ENCODE data around the gene ANKS1A.
"Not testable (repeated sequence)": the region's sequence is repeated elsewhere in the genome, so short reads cannot be mapped to it uniquely, and the experiment has no call there.

The ANKS1A gene

DNA sequence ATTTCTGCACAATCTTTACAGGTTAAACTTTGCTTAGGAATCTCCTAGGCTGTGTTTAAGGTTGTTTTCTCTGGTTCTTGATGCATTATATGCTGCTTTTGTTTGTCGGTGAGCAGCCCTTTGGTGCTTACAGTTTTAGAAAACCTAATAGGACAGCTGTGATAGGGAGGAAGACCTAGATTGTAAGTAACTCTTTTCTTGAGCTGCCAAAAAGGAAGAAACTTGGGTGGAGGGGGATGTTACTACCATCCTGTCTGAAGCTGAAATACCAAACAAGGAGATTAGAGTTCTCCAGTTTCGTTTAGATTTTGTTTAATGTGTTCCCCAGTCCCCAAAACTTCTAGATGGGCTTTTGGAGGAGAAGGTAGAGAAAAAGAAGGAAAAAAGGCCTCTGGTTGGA lies 72.0 kb downstream of the ANKS1A start:
- DNase-seq = no peak

- DNase-seq = no peak
These were observed 72.5 kb downstream of the ANKS1A start for GRCh38 chr6:34961574-34961973.

- no peak for DNase-seq
These were observed 75.5 kb downstream of the ANKS1A start for GRCh38 chr6:34964564-34964963.

- DNase-seq = no peak
These were observed 78.4 kb downstream of the ANKS1A start for GRCh38 chr6:34967461-34967860.

- DNase-seq = no peak
These were observed 80.7 kb downstream of the ANKS1A start for GRCh38 chr6:34969662-34970265.

- DNase-seq = no peak
These were observed 81.4 kb downstream of the ANKS1A start for GRCh38 chr6:34970488-34970887.

- no peak for DNase-seq
These were observed 81.9 kb downstream of the ANKS1A start for GRCh38 chr6:34970957-34971356.

- no peak for DNase-seq
These were observed 84.6 kb downstream of the ANKS1A start for GRCh38 chr6:34973547-34974248.

GRCh38 chr6:34974249-34974642 lies 85.2 kb downstream of the ANKS1A start:
- no peak for DNase-seq

DNA sequence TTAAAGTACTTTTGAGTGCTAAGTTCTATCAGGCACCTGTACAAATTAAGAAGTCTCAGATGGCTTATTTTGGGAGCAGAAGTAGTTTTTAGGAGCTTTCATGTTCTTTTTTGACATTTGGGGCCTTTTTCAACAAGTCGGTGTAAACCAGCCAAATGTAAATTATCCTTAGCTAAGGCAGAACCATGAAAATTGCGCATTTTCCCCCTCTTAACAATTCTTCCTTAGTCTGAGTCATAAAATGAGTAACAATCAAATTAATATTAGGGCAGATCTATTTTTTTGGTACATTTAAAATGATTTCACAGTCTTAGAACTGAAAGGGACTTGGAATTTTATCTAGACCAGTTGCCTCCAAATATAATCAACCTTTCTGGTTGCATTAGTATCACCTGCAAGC lies 87.2 kb downstream of the ANKS1A start:
- DNase-seq = no peak

DNA sequence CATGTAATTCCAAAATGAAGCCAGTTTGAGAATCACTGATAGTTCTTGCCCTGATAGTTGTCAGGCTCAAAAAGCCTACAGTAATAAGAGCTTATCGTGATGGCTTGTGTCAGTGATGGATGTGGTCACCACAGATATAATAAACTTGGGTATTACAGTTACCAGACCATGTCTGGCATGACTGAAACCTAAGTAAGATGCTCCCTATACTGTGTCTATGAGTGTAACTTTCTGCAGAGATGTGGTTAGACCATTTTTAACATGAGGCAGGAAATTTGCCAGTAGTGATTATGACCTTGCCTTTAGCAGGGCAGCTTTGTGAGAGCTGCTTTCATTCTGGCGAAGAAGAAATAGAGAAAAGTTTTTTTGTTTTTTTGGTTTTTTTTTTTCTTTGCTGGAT lies 90.2 kb downstream of the ANKS1A start:
- DNase-seq = no peak

DNA sequence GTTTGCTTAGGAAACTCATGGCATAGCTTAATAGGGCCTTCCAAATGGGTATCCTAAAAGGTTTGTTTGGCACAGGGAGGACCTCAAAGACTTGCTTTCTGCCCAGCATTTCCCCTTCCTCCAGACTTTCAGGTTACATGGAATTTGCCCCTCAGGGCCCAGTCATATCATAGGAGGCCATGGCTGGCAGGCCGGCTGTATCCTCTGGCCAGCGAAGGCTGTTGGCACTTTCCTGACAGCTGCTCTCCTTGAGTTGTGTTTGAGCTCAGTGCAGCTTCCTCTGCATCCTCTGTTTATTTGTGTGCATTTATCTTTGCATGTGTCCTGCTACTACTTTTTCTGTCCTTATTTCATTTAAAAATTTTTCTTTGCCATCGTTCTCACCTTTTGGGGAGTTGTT lies 90.9 kb downstream of the ANKS1A start:
- DNase-seq = no peak

- no peak for DNase-seq
These were observed 92.3 kb downstream of the ANKS1A start for GRCh38 chr6:34981366-34981765.

DNA sequence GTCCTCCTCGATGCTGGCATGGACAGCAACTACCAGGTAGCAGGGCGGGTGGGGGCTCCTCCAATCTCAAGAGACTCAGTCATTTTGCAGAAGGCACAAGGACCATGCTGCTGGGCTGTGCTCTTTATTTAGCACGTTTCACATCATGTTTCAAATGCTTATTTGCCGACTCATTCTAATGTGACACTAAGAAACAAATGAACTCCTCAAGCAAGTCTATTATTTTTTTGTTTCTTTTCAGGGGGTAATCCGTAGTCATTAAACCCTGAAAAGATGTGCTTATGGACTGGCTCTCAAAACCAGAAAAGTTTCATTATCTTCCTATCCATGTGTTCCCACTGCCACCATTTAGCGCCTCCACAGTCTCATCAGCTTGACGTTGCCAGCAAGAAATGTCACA lies 92.9 kb downstream of the ANKS1A start:
- no peak for DNase-seq

DNA sequence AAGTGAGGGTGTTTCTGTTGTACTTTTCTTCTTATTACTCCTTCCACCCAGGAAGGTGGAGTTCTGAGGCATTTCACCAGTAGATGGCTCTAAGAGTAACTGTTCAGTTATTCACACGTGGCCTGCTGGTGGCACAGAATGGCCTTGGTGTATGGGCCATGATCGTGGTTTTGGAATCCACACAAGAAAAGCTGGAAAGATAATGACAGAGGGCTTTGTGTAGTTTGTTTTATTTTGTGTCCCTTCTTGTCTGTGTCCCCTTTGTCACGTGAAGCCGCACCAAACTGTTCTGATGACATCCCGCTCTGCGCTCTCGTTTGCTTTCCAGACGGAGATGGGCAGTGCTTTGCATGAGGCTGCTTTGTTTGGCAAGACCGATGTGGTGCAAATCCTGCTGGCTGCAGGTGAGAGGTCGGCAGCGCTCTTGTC lies 93.4 kb downstream of the ANKS1A start:
- DNase-seq = no peak

DNA sequence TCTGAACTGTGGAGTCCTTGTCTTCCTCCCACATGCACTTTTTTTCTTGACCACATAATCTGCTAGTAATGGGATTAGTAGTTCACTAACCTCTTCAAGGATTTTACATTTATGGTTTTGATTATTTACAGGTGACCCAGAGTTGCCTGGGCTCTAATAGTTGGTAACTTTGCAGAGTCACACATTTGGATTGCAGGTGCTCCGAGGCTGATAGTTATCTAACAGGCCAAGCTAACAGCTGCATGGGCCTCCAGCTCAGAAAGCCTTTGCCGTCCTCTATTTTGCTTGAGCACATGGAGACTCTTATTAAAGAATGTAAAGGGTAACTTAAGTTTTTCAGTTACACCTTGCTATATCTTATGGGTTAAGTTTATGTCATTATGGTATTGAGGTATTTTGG lies 95.4 kb downstream of the ANKS1A start:
- no peak for DNase-seq

DNA sequence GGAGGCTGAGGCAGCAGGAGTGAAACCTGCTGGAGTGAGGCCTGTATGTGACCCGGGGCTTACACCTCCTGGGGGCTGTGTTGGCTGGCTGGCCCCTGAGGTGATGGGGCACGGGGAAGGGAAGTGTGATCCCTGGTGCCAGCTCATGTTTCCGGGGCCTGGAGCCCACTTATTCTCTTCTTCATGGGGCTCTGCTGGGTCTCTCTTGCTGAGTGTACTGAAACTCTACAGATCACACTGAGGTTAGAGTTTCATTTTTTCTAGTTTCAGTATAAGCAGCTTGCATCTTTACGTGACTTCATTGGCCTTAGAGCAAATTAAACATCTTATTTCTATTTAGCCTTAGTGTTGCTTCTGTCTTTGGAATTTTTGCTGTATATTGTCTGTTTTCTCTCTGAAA lies 96.2 kb downstream of the ANKS1A start:
- DNase-seq = no peak

DNA sequence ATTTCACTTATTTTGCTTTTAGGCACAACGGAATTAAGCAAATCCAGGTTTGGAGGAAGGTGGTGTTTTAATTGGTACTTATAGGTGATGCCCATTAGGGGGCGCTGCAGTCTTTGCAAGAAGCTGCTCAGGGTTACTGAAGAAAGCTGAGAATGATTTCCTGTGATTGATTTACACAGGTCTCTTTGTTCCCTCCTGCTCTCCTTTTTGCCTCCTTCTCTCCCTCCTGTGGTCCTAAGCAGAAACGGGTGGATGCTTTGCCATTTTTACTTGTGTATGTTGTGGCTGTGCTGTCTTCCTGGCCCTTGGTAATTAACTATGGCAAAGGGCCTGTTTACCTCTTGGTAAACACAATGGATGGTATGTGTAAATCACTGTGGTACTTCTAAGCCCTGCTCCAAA lies 97.8 kb downstream of the ANKS1A start:
- peak; percentile 80 for DNase-seq

DNA sequence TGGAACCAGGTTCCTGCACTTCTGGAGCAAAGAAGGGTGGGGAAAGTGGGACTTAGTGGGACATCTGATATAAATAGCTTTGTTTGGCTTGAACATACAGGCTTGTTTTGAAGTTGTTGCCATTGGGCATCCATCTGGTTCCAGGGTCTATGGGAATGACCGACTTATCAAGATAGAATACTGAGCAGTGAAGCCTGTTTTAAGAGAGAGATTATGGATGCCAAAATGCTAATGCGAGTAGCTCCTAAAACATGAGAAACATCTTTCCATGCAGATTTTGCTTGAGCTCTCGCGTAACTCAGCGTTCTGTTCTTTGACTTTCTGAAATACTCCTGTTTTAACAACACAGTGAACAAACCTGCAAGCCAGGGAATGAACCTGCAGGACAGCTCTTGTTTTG lies 98.5 kb downstream of the ANKS1A start:
- DNase-seq = no peak

GRCh38 chr6:34990971-34991560 lies 102.0 kb downstream of the ANKS1A start:
- peak; percentile 58 for DNase-seq

GRCh38 chr6:34992376-34992775 lies 103.3 kb downstream of the ANKS1A start:
- DNase-seq = no peak

- DNase-seq = no peak
These were observed 104.2 kb downstream of the ANKS1A start for GRCh38 chr6:34993213-34993612.

DNA sequence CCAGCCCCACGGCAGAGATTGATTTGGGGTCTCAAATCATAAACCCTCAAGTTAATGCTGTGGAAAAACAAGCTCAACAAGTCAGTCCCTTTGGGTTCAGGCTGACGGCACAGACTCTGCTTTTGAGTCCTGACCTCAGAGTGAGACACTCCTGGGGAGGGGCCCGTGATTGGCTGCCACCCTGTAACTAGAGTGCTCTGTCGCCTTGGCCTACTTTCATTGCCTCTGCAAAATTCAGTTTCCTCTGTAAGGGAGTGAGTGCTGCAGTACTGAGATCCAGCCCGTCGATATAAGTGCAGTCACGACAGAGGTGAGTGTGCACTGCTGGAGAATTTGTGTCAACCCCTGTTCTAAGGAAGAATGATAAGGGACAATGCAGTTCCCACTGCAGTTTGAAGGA lies 105.6 kb downstream of the ANKS1A start:
- DNase-seq = no peak

DNA sequence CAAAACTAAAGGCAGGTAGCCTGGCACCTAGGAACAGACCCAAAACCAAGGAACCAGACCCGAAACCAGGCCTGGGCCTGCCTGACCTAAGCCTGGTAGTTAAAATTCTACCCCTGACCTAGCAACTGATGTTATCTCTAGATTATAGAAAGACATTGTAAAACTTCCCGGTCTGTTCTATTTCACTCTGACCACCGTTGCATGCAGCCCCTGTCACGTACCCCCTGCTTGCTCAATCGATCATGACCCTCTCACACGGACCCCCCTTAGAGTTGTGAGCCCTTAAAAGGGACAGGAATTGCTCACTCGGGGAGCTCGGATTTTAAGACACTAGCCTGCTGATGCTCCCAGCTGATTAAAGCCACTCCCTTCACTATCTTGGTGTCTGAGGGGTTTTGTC lies 109.4 kb downstream of the ANKS1A start:
- not testable (repeated sequence) for DNase-seq

- DNase-seq = not testable (repeated sequence)
These were observed 110.1 kb downstream of the ANKS1A start for GRCh38 chr6:34999153-34999552.
